ENCODE measurements around the gene MDK.
A peak's percentile ranks its signal among the peaks of the same experiment; 100 is the strongest.
"Not testable (repeated sequence)": the region's sequence is repeated elsewhere in the genome, so short reads cannot be mapped to it uniquely, and the experiment has no call there.

MDK gene

DNA sequence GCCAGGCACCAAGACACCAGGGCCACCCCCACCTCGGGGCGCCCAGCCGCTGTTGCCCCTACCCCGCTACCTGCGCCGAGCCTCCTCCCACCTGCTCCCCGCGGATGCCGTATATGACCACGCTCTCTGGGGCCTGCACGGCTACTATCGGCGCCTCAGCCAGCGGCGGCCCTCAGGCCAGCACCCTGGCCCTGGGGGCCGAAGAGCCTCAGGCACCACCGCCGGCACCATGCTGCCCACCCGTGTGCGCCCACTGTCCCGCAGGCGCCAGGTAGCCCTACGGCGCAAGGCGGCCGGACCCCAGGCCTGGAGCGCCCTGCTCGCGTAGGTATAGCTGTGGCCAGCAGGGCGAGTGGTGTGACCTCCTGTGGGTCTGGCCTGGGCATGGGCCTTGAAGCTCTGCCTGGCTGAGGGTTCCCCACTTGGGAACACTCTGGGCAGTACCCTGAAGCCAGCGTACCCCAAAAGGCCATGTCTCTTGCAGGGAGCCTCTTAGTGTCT lies 14.8 kb upstream of the MDK start:
- H3K4me3 ChIP-seq (ENCODE audit: low read depth, low read length) = no peak overlapping the region
- in situ Hi-C loops (cut with HindIII; ENCODE audit: low sequenced_read_pairs) = no loop called here
- no peak for DNase-seq (ENCODE audit: low read depth)
- TF ChIP-seq, protein P1, sequence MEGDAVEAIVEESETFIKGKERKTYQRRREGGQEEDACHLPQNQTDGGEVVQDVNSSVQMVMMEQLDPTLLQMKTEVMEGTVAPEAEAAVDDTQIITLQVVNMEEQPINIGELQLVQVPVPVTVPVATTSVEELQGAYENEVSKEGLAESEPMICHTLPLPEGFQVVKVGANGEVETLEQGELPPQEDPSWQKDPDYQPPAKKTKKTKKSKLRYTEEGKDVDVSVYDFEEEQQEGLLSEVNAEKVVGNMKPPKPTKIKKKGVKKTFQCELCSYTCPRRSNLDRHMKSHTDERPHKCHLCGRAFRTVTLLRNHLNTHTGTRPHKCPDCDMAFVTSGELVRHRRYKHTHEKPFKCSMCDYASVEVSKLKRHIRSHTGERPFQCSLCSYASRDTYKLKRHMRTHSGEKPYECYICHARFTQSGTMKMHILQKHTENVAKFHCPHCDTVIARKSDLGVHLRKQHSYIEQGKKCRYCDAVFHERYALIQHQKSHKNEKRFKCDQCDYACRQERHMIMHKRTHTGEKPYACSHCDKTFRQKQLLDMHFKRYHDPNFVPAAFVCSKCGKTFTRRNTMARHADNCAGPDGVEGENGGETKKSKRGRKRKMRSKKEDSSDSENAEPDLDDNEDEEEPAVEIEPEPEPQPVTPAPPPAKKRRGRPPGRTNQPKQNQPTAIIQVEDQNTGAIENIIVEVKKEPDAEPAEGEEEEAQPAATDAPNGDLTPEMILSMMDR (IDR thresholded peaks at IDR 0.05; ENCODE audit: low read depth, low read length, missing control alignments) = no peak

- in situ Hi-C loops (cut with HindIII; ENCODE audit: low sequenced_read_pairs) = no loop called here
- DNase-seq (ENCODE audit: low read depth) = no peak
- TF ChIP-seq, protein P1 (IDR thresholded peaks at IDR 0.05; ENCODE audit: low read depth, low read length, missing control alignments) = peak; percentile 78
Measured at GRCh38 chr11:46367244-46367915, 14.1 kb upstream of the MDK start.

DNA sequence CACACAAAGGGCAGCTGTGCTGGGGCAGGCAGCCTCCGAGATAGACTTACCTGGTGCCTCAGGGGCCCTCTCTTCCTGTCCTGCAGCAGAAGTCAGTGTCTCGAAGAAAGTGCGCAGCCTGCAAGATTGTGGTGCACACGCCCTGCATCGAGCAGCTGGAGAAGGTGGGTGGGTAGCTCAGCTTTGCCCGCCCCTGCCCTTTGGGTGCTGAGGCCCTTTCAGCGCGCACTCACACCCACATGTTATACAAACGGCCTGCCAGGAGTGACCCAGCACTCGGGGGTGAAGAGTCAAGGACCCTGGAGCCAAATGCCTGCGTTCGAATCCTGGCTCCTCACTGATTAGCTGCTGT lies 13.6 kb upstream of the MDK start:
- H3K4me3 ChIP-seq (ENCODE audit: low read depth, low read length) = no peak overlapping the region
- no peak for DNase-seq (ENCODE audit: low read depth)
- TF ChIP-seq, protein P1 (IDR thresholded peaks at IDR 0.05; ENCODE audit: low read depth, low read length, missing control alignments) = no peak
- in situ Hi-C loops (cut with HindIII; ENCODE audit: low sequenced_read_pairs) = no loop called here

More at GRCh38 chr11:46367244-46367915, 14.1 kb upstream of the MDK start:
- no peak overlapping the region for H3K4me3 ChIP-seq (ENCODE audit: low read depth, low read length)

- in situ Hi-C loops (cut with HindIII; ENCODE audit: low sequenced_read_pairs) = no loop called here
- no peak overlapping the region for H3K4me3 ChIP-seq (ENCODE audit: low read depth, low read length)
- peak; percentile 49 for DNase-seq (ENCODE audit: low read depth)
- TF ChIP-seq, protein P1 (IDR thresholded peaks at IDR 0.05; ENCODE audit: low read depth, low read length, missing control alignments) = peak; percentile 98
Measured at GRCh38 chr11:46369458-46370152, 11.9 kb upstream of the MDK start.

DNA sequence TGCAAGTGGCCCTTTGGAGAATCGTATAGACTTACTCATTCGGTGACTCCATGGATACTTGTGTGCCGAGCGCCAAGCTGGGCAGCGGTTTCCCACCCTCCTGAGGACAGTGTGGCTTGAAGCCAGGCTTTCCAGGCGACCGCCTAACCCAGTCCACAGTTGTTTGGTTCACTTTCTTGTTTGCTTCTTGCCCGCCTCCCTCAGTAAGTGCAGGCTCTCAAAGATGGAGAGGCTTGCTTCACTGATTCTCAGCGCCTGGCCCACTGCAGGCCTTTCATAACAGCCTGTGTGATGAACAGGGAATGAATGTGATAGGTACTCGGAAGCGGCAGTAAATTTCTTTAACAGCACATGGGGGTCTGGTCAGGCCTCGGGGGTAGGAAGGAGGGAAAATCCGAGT lies 11.2 kb upstream of the MDK start:
- in situ Hi-C loops (cut with HindIII; ENCODE audit: low sequenced_read_pairs) = no loop called here

GRCh38 chr11:46371262-46371661 lies 10.2 kb upstream of the MDK start:
- in situ Hi-C loops (cut with HindIII; ENCODE audit: low sequenced_read_pairs) = not testable (repeated sequence)

More for the DNA sequence above, 11.2 kb upstream of the MDK start:
- H3K4me3 ChIP-seq (ENCODE audit: low read depth, low read length) = no peak overlapping the region
- peak; percentile 36 for DNase-seq (ENCODE audit: low read depth)
- TF ChIP-seq, protein P1 (IDR thresholded peaks at IDR 0.05; ENCODE audit: low read depth, low read length, missing control alignments) = no peak

DNA sequence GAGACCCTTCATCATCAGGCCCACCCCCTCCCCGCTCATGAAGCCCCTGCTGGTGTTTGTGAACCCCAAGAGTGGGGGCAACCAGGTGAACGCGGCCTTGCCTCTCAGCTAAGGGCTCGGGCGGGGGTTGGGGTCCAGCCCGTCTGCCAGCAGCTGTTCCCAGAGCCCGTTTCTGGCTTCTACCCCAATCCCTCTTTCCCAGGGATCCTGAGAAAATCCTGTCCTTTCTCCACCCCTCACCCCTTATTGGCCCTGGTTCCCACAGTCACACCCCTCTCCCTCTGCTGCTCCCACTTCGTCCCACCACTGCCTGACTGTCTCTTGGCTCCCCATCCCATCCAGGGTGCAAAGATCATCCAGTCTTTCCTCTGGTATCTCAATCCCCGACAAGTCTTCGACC lies 9.4 kb upstream of the MDK start:
- no peak overlapping the region for H3K4me3 ChIP-seq (ENCODE audit: low read depth, low read length)
- TF ChIP-seq, protein P1 (IDR thresholded peaks at IDR 0.05; ENCODE audit: low read depth, low read length, missing control alignments) = no peak
- in situ Hi-C loops (cut with HindIII; ENCODE audit: low sequenced_read_pairs) = no loop called here
- DNase-seq (ENCODE audit: low read depth) = no peak

More at GRCh38 chr11:46371262-46371661, 10.2 kb upstream of the MDK start:
- H3K4me3 ChIP-seq (ENCODE audit: low read depth, low read length); DNase-seq (ENCODE audit: low read depth): not testable (repeated sequence)

- in situ Hi-C loops (cut with HindIII; ENCODE audit: low sequenced_read_pairs); H3K4me3 ChIP-seq (ENCODE audit: low read depth, low read length); DNase-seq (ENCODE audit: low read depth): not testable (repeated sequence)
Measured at GRCh38 chr11:46372501-46372900, 9.0 kb upstream of the MDK start.

All from astrocyte of the cerebellum (primary cell).